ES-I3 (cell line): ENCODE measurements around the gene HTR4.

Experiments used
- H3K36me3 ChIP-seq: 2 replicates; pipeline ENCODE4 v1.6.1; 2013; ENCODE audit warnings: mild to moderate bottlenecking, low read length, control low read depth, moderate library complexity; ENCODE audit not compliant: insufficient read depth
- H3K4me1 ChIP-seq: 2 replicates; pipeline ENCODE4 v1.6.1; 2013; ENCODE audit warnings: mild to moderate bottlenecking, control low read depth, low read length; ENCODE audit not compliant: insufficient read depth
- H3K9ac ChIP-seq: 2 replicates; pipeline ENCODE4 v1.6.1; 2013; ENCODE audit warnings: low read depth, mild to moderate bottlenecking, low read length, moderate library complexity
- H3K9me3 ChIP-seq: 2 replicates; pipeline ENCODE4 v1.6.1; 2013; ENCODE audit warnings: mild to moderate bottlenecking, low read length, moderate library complexity; ENCODE audit not compliant: control insufficient read depth, insufficient read depth

Gene HTR4

GRCh38 chr5:148607406-148607805 lies 46.9 kb downstream of the HTR4 start:
- no peaks in the 10 kb centered on the region for H3K36me3 ChIP-seq
- H3K9ac ChIP-seq: no peak overlapping the region
- no peaks in the 10 kb centered on the region for H3K9me3 ChIP-seq
- no peaks in the 10 kb centered on the region for H3K4me1 ChIP-seq

DNA sequence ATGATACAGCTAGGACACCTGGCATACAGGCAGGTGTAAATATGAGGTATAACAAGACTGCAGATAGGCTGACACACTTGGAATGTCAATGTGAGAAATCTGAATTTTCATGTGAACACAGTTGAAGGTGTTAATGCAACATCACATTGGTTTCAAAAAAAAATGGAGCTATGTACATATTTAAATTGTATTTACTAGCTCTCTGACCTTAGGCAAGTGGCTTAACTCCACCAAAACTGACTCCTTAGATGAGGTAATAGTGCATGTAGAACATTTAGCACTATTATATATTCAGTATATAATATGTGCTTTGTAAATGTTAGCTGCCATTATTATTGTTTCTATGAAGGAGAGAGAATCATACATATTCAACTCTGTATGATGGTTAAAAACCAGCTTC lies 48.0 kb downstream of the HTR4 start:
- Histone ChIP-seq H3K4me1 (no peaks in the 10 kb centered on the region), H3K9ac (no peak overlapping the region), H3K36me3 (no peaks in the 10 kb centered on the region)

DNA sequence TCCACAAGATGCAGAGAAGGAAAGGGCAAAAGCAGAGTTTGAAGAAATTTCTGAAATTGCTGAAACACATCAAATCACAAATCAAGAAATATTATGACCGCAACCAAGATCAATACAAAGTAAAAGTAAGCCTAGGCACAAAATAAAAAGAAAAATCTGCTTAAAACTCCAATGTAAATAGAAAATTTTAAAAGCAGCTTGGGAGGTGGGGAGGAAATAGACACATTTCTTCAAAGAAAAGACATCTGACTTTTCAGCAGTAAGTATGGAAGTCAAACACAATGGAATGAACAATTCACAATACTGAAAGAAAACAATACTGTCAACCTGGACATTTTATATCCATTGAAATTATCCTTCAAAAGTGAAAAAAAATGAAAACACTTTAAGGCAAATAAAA lies 55.1 kb downstream of the HTR4 start:
- no peaks in the 10 kb centered on the region for H3K36me3 ChIP-seq
- no peak overlapping the region for H3K9ac ChIP-seq
- peaks cover 4% of the 10 kb centered on the region; the same call in 1 of the 2 replicates for H3K9me3 ChIP-seq
- no peaks in the 10 kb centered on the region for H3K4me1 ChIP-seq

More for the DNA sequence above, 48.0 kb downstream of the HTR4 start:
- H3K9me3 ChIP-seq: no peaks in the 10 kb centered on the region

DNA sequence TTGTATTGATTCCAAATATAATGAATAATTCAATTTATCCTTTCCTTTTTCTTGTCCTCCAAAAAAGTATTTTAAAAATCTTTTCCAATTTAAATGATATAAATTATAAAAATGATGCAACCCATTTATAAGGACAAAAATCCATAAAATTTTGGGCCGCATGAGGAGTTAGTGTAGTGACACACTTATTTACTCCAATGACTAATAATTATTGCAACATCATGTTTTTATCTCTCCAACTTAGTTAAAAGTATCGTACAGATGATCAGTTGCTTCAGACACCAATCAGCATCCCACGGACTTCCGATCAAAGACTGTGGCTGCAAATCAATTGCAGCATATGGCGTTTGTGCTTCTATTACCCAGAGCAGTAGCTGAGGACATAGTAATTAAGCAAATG lies 58.6 kb downstream of the HTR4 start:
- H3K9me3 ChIP-seq: peaks cover 4% of the 10 kb centered on the region; the same call in 1 of the 2 replicates
- no peak overlapping the region for H3K9ac ChIP-seq
- H3K4me1 ChIP-seq: no peaks in the 10 kb centered on the region
- H3K36me3 ChIP-seq: no peaks in the 10 kb centered on the region

DNA sequence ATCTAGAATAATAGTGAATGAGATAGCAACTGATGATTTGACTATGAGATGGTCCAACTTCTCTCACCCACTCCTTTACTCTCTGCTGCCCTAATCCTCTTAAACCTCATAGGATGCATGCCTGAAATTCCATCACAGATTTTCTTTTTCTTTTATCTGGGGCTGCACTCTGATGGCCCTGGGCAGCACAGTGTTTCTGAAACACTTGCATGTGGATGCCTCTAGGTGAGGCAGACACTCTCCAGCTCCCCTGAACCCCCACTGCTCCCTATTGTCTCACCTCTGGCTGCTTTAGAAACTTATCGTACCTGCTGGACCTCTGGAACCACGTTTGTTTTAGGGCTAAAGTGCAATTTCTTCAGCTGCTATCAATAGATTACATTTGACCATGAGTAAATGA lies 67.5 kb downstream of the HTR4 start:
- Histone ChIP-seq H3K9me3 (no peaks in the 10 kb centered on the region), H3K36me3 (no peaks in the 10 kb centered on the region), H3K4me1 (no peaks in the 10 kb centered on the region), H3K9ac (no peak overlapping the region)

GRCh38 chr5:148585988-148586387 lies 68.3 kb downstream of the HTR4 start:
- H3K9me3 ChIP-seq: no peaks in the 10 kb centered on the region
- no peaks in the 10 kb centered on the region for H3K36me3 ChIP-seq
- no peak overlapping the region for H3K9ac ChIP-seq
- no peaks in the 10 kb centered on the region for H3K4me1 ChIP-seq

GRCh38 chr5:148584103-148584502 lies 70.2 kb downstream of the HTR4 start:
- Histone ChIP-seq H3K9me3 (no peaks in the 10 kb centered on the region), H3K4me1 (no peaks in the 10 kb centered on the region), H3K36me3 (no peaks in the 10 kb centered on the region), H3K9ac (no peak overlapping the region)

GRCh38 chr5:148583421-148583965 lies 70.8 kb downstream of the HTR4 start:
- Histone ChIP-seq H3K4me1 (no peaks in the 10 kb centered on the region), H3K9ac (no peak overlapping the region), H3K9me3 (no peaks in the 10 kb centered on the region), H3K36me3 (no peaks in the 10 kb centered on the region)

DNA sequence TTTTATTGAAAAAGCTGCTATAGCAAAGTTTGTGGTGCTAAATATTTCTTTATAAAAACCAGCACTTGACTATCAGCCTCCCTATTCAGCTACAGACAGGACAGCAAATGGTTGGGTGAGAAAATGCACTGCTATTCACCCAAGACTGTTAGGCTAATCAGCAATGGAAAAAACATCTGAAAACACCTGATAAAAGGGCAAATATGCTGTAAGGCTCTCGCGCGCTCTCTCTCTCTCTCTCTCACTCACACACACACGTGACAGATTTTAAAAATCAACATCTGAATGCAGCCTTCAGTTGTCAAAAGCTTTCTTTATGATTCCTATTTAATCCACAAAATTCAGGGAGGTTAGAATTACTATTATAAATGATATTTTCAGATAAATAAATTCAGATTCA lies 80.2 kb downstream of the HTR4 start:
- H3K4me1 ChIP-seq: no peaks in the 10 kb centered on the region
- no peaks in the 10 kb centered on the region for H3K36me3 ChIP-seq
- H3K9ac ChIP-seq: no peak overlapping the region
- H3K9me3 ChIP-seq: no peaks in the 10 kb centered on the region

- H3K36me3 ChIP-seq: no peaks in the 10 kb centered on the region
- no peak overlapping the region for H3K9ac ChIP-seq
- H3K9me3 ChIP-seq: no peaks in the 10 kb centered on the region
- no peaks in the 10 kb centered on the region for H3K4me1 ChIP-seq
These were observed 81.0 kb downstream of the HTR4 start for GRCh38 chr5:148573374-148573773.

DNA sequence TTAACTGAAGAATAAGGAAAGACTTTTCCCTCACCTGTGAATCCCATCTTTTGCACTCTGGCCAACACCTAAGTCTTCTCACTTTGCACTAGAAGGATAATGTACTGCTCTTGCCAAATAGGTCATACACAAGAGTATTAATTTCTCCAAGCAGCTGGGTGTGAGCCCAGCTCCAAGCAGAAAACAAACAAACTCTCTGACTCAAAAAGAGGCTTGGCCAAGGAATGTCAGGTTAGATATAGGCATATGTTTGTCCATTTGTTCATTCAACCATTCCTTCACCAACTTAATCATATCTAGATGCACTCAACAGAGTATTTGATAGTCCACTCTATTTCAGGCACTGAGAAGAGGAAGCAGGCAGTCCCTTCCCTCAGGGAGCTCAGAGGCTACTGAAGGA lies 84.4 kb downstream of the HTR4 start:
- no peaks in the 10 kb centered on the region for H3K9me3 ChIP-seq

GRCh38 chr5:148565148-148565547 lies 89.2 kb downstream of the HTR4 start:
- H3K9me3 ChIP-seq: no peaks in the 10 kb centered on the region
- H3K36me3 ChIP-seq: no peaks in the 10 kb centered on the region
- H3K9ac ChIP-seq: no peak overlapping the region
- H3K4me1 ChIP-seq: no peaks in the 10 kb centered on the region

More for the DNA sequence above, 84.4 kb downstream of the HTR4 start:
- Histone ChIP-seq H3K36me3 (no peaks in the 10 kb centered on the region), H3K4me1 (no peaks in the 10 kb centered on the region), H3K9ac (no peak overlapping the region)

GRCh38 chr5:148563021-148563420 lies 91.3 kb downstream of the HTR4 start:
- no peak overlapping the region for H3K9ac ChIP-seq
- H3K9me3 ChIP-seq: no peaks in the 10 kb centered on the region
- no peaks in the 10 kb centered on the region for H3K36me3 ChIP-seq
- H3K4me1 ChIP-seq: peaks cover 3% of the 10 kb centered on the region; the same call in 1 of the 2 replicates

DNA sequence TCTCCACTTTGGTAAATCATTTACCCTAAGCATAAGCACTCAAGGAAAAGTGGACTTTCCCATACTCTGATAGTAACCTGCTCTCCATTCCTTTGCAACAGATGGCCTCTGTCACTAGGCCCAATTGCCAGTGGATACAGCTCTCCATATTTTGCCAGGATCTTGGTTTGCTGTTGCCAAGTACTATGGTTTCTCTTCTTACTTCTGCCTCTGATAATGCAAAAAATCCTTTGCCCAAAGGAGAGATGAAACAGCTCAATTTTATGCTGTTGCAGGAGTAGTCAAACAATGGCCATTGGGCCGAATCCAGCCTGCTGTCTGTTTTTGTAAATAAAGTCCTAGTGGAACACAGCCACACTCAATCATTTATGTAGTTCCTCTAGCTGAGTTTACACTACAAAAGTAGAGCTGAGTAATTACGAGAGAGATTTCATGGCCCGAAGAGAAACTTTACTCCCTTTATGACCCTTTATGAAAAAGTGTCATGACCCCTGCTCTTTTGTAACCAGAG lies 92.5 kb downstream of the HTR4 start:
- Histone ChIP-seq H3K36me3 (no peaks in the 10 kb centered on the region), H3K9ac (no peak overlapping the region), H3K9me3 (no peaks in the 10 kb centered on the region), H3K4me1 (peaks cover 3% of the 10 kb centered on the region; the same call in 1 of the 2 replicates)

DNA sequence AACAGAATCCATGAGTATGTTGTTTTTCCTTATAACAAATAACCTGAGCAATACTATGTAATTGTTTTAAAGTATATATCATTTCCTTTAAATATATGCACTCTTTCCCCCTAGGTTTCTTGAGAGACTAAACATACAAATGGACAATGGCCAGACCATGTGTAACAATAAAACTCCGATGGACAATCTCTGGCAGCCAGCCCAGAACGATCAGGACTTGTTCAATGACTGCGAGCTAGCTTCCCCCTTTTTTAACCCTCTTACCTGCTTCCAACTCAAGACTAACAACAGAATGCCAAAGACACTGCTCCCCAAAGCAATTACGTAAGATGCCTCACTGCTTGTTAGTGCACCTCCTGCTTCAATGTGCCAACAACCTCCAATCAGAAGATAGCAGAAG lies 94.9 kb downstream of the HTR4 start:
- H3K4me1 ChIP-seq: peaks cover 3% of the 10 kb centered on the region; the same call in 1 of the 2 replicates
- H3K9me3 ChIP-seq: no peaks in the 10 kb centered on the region
- H3K9ac ChIP-seq: no peak overlapping the region
- no peaks in the 10 kb centered on the region for H3K36me3 ChIP-seq
